ENCODE results near the gene GLIPR2.
"Not testable (repeated sequence)": the region's sequence is repeated elsewhere in the genome, so short reads cannot be mapped to it uniquely, and the experiment has no call there.

Gene GLIPR2

DNA sequence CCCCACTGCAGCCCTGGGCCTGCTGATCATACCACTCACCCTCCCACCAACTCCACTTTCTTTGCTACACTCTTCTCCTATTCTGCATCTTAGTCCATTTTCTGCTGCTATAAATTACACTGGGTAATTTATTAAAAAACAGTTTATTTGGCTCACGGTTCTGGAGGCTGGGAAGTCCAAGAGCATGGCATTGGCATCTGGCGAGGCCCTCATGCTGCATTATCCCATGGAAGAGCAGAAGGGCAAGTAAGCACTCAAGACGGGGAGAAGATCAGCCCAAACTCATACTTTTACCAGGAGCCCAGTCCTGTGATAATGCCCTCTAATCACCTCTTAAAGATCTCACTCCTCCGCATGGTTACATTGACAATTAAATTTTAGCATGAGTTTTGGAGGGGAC, 9.4 kb downstream of the GLIPR2 start:
- DNase-seq = no peak

DNA sequence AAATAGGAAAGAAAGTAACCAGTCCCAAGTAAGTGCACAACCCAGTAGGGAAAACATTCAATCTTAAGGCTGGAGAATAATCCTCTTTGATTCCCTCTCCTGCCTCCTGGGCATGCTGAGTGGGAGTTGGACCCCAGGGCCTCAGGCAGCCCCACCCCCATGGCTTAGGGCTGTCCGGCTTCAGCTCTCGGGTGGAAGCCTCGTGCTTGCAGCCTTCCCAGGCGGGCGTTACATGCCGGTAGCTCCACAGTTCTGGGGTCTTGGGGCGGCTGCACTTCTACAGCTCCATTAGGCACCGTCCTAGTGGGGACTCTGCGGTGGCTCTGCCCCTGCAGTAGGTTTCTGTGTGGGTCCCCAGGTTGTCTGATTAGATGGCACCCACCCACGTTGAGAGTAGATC, 10.1 kb downstream of the GLIPR2 start:
- DNase-seq = no peak

DNA sequence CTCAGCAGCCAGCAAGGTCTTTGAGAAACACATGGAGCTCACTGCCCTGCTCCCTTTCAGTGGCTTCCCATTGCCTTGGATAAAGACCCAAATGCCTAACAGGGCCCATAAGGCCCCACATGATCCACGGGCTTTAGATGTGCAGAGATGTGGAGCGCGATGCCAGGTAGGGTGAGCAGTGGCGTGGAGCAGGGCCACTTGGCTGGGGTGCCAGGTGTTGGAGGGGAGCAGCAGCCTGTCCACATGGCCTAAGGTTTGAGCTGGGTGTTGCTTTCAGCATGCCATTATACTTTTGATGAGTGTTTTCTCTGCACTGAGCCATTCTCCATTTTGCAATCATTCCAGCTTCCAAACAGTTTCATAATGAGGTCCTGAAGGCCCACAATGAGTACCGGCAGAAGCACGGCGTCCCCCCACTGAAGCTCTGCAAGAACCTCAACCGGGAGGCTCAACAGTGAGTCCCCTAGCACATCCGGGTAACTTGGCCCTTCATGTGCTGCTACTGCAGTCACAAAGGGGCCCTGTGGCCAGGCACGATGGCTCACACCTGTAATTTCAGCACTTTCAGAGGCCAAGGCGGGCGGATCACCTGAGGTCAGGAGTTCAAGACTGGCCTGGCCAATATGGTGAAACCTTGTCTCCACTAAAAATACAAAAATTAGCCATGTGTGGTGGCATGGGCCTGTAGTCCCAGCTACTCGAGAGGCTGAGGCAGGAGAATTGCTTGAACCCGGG, 11.1 kb downstream of the GLIPR2 start:
- DNase-seq = no peak

- no peak for DNase-seq
These were observed 11.9 kb downstream of the GLIPR2 start for GRCh38 chr9:36148311-36149051.

DNA sequence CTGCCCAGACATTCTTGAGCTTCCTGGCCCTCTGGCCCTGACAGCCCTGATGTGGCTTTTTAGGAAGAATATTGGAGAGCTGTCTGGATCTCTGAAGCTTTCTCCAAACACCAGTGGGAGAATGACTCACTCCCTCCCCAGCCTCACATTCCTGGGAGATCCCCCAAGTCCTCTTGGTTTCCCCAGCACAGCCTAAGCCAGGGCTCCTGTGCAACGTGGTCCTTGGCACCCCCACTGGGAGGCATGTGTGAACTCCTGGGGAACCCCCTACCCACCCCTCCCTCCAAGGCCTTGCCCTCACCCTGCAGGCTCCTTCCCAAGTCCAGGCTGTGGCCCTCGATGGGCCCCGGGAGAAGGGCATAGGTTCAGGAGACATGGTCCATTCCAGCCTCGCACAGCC, 12.7 kb downstream of the GLIPR2 start:
- no peak for DNase-seq

DNA sequence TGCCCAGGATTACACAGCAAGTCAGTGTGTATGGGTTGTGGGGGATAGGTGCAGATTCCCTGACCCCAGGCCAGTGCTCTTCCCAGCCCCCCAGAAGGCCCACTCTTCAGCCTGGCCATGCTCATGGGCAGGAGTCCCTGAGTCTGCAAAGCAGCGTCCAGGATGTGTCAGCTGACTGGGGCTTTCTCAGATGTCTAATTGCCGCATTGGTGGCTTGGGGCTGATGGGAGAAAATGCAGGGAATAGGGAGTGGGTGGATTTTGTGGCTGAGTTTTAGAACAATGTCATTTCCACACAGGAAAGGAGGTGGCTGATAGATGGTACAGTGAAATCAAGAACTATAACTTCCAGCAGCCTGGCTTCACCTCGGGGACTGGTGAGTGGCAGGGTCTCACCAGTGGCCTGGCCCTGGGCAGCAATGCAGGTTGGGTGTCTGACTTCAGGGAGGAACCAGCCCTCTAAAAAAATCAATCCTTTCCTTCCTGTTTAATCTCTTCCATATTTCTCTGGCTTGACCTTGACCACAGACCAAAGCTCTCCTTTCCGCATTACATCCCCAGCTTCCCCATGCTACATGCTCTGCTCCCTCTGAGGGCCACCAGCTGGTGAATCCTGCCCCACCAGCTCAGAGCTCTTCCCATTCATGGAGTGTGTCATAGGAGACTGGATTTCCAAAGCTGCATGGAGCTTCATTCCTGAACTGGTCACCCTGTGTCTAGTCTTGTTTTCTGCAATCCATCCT, 14.2 kb downstream of the GLIPR2 start:
- no peak for DNase-seq

DNA sequence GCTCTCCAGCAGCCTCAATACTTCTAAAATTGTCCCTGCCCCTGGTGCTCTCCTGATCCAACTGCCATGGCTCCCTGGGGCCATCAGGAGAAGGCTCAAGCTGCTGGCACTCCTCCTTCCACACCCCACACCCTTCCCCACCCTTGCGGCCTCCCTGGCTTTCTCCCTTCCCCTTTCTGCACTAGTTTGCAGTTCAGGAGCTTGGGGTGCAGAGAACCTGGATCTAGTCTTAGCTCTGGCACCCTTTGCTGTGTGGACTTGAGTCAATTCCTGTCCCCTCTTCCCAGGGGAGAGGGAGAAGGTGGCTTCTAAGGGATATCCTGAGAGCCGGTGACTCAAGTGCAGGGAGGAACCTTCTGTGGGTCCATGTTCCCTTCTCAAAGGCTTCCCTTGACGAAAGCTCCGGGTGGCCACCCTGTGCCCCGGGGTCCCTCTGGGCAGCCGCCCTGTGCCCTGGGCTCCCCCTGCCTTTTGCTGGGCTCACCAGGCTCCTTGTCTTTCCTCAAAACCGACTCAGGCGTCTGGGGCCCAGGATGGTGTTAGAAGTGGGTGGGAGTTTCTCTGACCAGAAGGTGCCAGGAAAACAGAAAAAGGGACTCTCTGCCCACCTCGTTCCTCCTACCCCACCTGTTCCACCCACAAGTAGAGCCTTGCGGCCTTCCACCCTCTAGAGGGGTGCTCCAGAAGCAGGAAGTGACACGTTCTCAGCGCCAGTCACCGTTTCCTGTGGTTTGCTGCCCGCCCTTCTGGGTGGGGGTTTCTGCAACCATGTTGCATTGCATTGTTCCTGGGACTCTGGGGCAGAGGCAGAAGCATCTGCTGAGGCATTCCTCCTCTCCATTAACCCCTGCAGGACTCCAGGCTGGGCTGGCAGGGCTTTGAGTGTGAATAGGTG, 15.0 kb downstream of the GLIPR2 start:
- no peak for DNase-seq

GRCh38 chr9:36152741-36153438, 16.4 kb downstream of the GLIPR2 start:
- DNase-seq = no peak

DNA sequence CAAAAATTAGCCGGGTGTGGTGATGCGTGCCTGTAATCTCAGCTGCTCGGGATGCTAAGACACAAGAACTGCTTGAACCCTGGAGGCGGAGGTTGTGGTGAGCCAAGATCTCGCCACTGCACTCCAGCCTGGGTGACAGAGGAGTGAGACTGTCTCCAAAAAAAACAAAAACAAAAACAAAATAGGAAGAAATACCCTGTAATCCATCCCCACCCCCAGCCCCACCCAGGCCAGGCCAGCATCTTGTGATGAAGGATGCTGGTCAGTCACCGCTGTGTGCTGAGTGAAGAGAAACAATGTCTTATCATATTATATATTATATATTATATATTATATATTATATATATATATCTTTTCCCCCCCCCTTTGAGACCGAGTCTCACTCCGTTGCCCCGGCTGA, 17.2 kb downstream of the GLIPR2 start:
- no peak for DNase-seq

DNA sequence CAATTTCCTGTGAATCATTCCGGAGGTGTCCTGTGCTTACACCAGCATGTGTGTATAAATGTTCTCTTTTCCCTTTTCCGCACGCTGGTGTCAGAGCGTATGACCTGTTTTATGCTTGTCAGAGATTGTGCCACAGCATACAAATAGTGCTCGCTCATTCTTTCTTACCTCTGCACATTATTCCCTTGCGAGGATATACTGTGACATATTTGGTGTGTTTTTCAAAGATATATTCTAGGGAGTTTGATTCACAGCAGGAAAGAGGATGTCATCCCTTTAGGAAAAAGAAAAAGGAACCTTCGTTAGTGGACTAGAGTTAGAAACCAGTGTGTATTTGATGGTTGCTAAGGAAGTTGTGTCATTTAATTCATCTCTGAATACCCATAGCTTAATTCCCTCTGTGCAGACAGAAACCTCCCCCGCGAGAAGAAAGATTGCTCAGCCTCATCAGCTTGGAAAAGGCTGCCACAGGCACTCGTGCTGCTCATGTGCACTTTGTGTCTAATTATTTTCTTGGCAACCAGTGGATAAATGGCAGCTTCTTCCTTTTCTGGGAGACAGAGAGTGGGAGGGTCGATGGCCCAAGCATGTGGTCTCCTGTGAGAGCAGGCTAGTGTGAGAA, 17.9 kb downstream of the GLIPR2 start:
- DNase-seq = no peak

DNA sequence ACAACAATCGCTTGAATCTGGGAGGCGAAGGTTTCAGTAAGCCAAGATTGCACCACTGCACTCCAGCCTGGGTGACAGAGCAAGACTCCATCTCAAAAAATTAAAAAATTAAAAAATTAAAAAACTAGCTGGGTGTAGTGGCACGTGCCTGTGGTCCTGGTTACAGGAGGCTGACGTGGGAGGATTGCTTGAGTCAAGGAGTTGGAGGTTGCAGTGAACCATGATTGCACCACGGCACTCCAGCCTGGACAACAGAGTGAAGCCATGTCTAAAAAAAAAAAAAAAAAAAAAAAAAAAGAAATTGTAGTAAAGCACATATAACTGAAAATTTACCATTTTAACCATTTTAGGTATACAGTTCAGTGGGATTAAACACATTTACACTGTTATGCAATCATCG, 19.6 kb downstream of the GLIPR2 start:
- no peak for DNase-seq

- no peak for DNase-seq
These were observed 21.6 kb downstream of the GLIPR2 start for GRCh38 chr9:36158122-36158521.

DNA sequence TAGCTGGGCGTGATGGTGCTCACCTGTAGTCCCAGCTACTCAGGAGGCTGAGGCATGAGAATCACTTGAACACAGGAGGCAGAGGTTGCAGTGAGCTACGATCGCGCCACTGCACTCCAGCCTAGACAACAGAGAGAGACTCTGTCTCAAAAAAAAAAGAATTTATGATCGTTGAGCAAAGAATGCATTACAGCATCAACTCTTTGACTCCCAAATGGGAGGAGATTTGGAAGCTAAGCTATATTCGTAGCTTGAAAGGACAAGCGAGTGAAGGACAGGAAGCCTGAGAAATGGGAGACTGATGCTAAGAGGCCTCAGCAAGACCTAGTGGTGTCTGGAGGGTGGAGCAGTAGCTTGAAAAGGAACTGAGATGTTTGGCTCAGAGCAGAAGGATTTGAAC, 22.4 kb downstream of the GLIPR2 start:
- DNase-seq = no peak

- DNase-seq = not testable (repeated sequence)
These were observed 23.0 kb downstream of the GLIPR2 start for GRCh38 chr9:36159509-36159908.

GRCh38 chr9:36160126-36160525, 23.6 kb downstream of the GLIPR2 start:
- DNase-seq = not testable (repeated sequence)

DNA sequence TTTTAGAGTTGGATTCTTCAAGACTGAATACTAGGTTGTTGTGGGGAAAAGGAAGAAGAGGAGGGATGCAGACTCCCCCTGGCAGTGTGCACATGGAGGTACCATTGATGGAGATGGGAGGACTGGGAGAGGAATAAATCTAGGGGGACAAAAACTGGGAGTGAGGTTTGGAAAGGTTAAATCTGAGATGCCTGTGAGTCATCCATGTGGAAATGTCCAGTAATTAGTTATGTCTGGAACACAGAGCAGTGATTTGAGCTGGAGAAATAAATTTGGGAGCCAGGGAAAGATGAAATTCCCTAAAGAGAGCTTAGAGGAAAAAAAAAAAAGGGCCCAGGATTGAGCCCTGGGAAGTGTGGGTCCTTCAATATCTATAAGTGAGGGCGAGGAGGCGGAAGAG, 24.7 kb downstream of the GLIPR2 start:
- no peak for DNase-seq

DNA sequence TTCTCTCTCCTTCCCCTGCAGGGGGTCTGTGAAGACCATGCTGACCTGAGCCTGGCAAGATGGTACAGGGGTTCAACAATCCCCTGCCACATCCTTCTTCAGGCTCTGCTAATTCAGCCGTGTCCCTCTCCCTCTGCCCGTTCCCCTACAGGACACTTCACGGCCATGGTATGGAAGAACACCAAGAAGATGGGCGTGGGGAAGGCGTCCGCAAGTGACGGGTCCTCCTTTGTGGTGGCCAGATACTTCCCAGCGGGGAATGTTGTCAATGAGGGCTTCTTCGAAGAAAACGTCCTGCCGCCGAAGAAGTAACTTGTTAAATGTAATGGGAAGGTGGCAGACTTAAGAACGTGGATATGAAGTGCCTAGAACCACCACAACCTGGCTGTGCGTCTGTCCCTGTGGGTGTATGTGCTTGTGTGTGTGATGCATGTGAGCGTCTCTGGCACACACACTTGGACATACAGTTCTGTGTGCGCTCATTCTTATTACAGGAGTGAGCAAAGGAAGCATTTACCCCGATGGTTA, 25.7 kb downstream of the GLIPR2 start:
- DNase-seq = no peak

- no peak for DNase-seq
These were observed 26.7 kb downstream of the GLIPR2 start for GRCh38 chr9:36163049-36163785.

DNA sequence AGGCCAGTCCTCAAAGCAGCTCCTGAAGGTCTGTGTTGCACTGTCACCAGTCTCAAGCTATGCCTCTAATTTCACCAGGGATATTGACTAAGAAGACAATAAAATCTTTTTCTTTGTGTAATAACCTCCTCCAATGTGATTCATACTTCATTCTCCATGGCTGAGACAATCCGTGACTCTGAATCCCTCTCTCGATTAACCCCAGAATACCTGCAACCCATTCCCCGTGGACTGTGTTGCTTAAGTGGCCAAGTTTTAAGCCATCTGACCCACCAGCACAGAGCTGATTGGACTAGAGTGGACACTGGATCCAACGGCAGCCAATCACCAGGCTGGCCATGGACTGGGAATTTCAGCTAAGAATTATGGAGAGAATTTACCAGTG, 27.2 kb downstream of the GLIPR2 start:
- no peak for DNase-seq

GRCh38 chr9:36164372-36164771, 27.8 kb downstream of the GLIPR2 start:
- DNase-seq = no peak

DNA sequence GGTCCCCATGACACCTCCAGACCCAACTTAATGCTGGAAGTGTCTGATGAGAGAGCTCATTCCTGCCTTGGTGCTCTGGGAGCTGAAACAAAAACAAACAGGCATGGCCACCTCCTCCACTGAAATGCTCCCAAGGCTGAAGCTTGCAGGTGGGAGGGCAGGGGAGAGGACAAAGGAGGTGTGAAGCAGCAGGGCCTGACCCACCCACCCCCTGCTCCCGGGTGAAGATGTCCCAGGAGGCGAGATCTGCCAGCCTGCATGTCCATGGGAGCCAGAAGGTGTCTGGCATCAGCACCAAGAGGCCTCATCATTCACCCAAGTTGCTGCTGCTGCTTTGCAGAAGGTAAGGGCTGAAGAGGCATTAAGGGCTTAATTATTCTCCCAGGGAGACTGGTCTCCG, 28.5 kb downstream of the GLIPR2 start:
- no peak for DNase-seq

All from NCI-H1436 treated with DMSO at 0.1 percent for 48 hours (cell line).